HG03354 (cell line): ENCODE results near the gene GPR158.
A peak's percentile ranks its signal among the peaks of the same experiment; 100 is the strongest.
"Not testable (repeated sequence)": the region's sequence is repeated elsewhere in the genome, so short reads cannot be mapped to it uniquely, and the experiment has no call there.

ENCODE experiments used
- ATAC-seq: cut with Tn5 transposase; IDR thresholded peaks from one replicate; pipeline ENCODE4 v1.9.1; 2021; ENCODE audit warnings: mild to moderate bottlenecking; ENCODE audit not compliant: unreplicated experiment, poor library complexity, severe bottlenecking

The GPR158 gene

GRCh38 chr10:25174461-25175230, at the start of gene GPR158:
Gene GPR158, plus strand, starts transcription at chr10:25175001. Its CDS starts 420 bp downstream, at chr10:25175421.
- peak; percentile 74 for ATAC-seq

GRCh38 chr10:25125201-25125611, 49.6 kb upstream of the GPR158 start:
- no peak for ATAC-seq

- no peak for ATAC-seq
These were observed 45.2 kb upstream of the GPR158 start for GRCh38 chr10:25129592-25129991.

- no peak for ATAC-seq
These were observed 43.9 kb upstream of the GPR158 start for GRCh38 chr10:25130906-25131305.

GRCh38 chr10:25142116-25142864, 32.5 kb upstream of the GPR158 start:
- no peak for ATAC-seq

- no peak for ATAC-seq
These were observed 17.2 kb upstream of the GPR158 start for GRCh38 chr10:25157650-25158049.

GRCh38 chr10:25159591-25159990, 15.2 kb upstream of the GPR158 start:
- ATAC-seq, result no peak

GRCh38 chr10:25162391-25162790, 12.4 kb upstream of the GPR158 start:
- ATAC-seq, result no peak

GRCh38 chr10:25163464-25163863, 11.3 kb upstream of the GPR158 start:
- ATAC-seq, result not testable (repeated sequence)

- ATAC-seq, result no peak
These were observed 5.1 kb upstream of the GPR158 start for GRCh38 chr10:25169740-25170139.

- ATAC-seq, result no peak
These were observed 4.2 kb upstream of the GPR158 start for GRCh38 chr10:25170627-25171026.

GRCh38 chr10:25175527-25176420, 973 bp downstream of the GPR158 start:
- ATAC-seq, result no peak

GRCh38 chr10:25176421-25176968, 1.7 kb downstream of the GPR158 start:
- no peak for ATAC-seq

GRCh38 chr10:25177093-25177753, 2.4 kb downstream of the GPR158 start:
- no peak for ATAC-seq

GRCh38 chr10:25177754-25178135, 2.9 kb downstream of the GPR158 start:
- no peak for ATAC-seq

GRCh38 chr10:25178411-25178810, 3.6 kb downstream of the GPR158 start:
- no peak for ATAC-seq

- ATAC-seq, result no peak
These were observed 6.0 kb downstream of the GPR158 start for GRCh38 chr10:25180801-25181200.

- no peak for ATAC-seq
These were observed 7.8 kb downstream of the GPR158 start for GRCh38 chr10:25182636-25183035.

- no peak for ATAC-seq
These were observed 16.5 kb downstream of the GPR158 start for GRCh38 chr10:25191162-25191895.
